GM23338 (cell line): ENCODE measurements around the gene DCLRE1B. TPM values are rescaled to one million over a fixed set of nuclear protein-coding genes. Genes with fewer than 3 reads are reported as not detected.

Experiments
- ATAC-seq: fragments of 200-7000 bp; cut with Tn5 transposase; 3 replicates; pipeline ENCODE4 v1.9.1; 2020
- DNase-seq: peaks from one replicate; pipeline ENCODE4 v3.0.0-alpha.2; 2015; ENCODE audit warnings: low spot score
- H2AFZ ChIP-seq: fragments of 200-600 bp; sonication (generic); 2 replicates; pipeline ENCODE4 v1.8.0; 2016; ENCODE audit warnings: antibody characterized with exemption, mild to moderate bottlenecking, moderate library complexity
- H3F3A ChIP-seq: fragments of 200-600 bp; sonication (generic); replicated peaks from 2 replicates; pipeline ENCODE4 v1.8.0; 2017; ENCODE audit warnings: antibody characterized with exemption, mixed run types, low read depth
- H3K27ac ChIP-seq: fragments of 200-600 bp; sonication (generic); 2 replicates; pipeline ENCODE4 v1.6.1; 2016; ENCODE audit warnings: low read depth
- H3K27me3 ChIP-seq: fragments of 200-600 bp; sonication (generic); 2 replicates; pipeline ENCODE4 v1.8.0; 2016; ENCODE audit warnings: mild to moderate bottlenecking, mixed run types, moderate library complexity; ENCODE audit not compliant: insufficient read depth
- H3K36me3 ChIP-seq: fragments of 200-600 bp; sonication (generic); 2 replicates; pipeline ENCODE4 v1.8.0; 2016; ENCODE audit warnings: mild to moderate bottlenecking; ENCODE audit not compliant: insufficient read depth
- H3K4me1 ChIP-seq: fragments of 200-600 bp; sonication (generic); 2 replicates; pipeline ENCODE4 v1.8.0; 2016; ENCODE audit warnings: mild to moderate bottlenecking, moderate library complexity; ENCODE audit not compliant: insufficient read depth
- H3K4me2 ChIP-seq: fragments of 200-600 bp; sonication (generic); 2 replicates; pipeline ENCODE4 v1.7.1; 2017; ENCODE audit warnings: mixed run types
- H3K4me3 ChIP-seq: fragments of 200-600 bp; sonication (generic); 2 replicates; pipeline ENCODE4 v1.6.1; 2016; ENCODE audit warnings: mixed run types
- H3K79me2 ChIP-seq: fragments of 200-600 bp; sonication (generic); replicated peaks from 2 replicates; pipeline ENCODE4 v1.8.0; 2017; ENCODE audit warnings: mild to moderate bottlenecking; ENCODE audit not compliant: insufficient read depth
- H3K9me2 ChIP-seq: fragments of 200-600 bp; sonication (generic); 2 replicates; pipeline ENCODE4 v1.8.0; 2017; ENCODE audit not compliant: insufficient read depth
- H4K20me1 ChIP-seq: fragments of 200-600 bp; sonication (generic); replicated peaks from 2 replicates; pipeline ENCODE4 v1.8.0; 2017; ENCODE audit warnings: mild to moderate bottlenecking; ENCODE audit not compliant: insufficient read depth
- H3K27ac Mint-ChIP-seq: 2 replicates; pipeline ENCODE4 v1.8.0; 2020; ENCODE audit warnings: inconsistent platforms, mild to moderate bottlenecking, moderate library complexity, mixed read lengths
- H3K27me3 Mint-ChIP-seq: 3 replicates; pipeline ENCODE4 v1.8.0; 2022; ENCODE audit warnings: low read depth, mild to moderate bottlenecking, moderate library complexity, mixed read lengths, inconsistent platforms; ENCODE audit not compliant: insufficient read depth, poor library complexity
- H3K36me3 Mint-ChIP-seq: 3 replicates; pipeline ENCODE4 v1.8.0; 2021; ENCODE audit warnings: low read depth, mild to moderate bottlenecking, inconsistent platforms, moderate library complexity, mixed read lengths
- H3K4me1 Mint-ChIP-seq: 3 replicates; pipeline ENCODE4 v1.8.0; 2020; ENCODE audit warnings: mild to moderate bottlenecking, inconsistent platforms, mixed read lengths
- H3K4me3 Mint-ChIP-seq: 3 replicates; pipeline ENCODE4 v1.8.0; 2021; ENCODE audit warnings: moderate library complexity, mild to moderate bottlenecking, inconsistent platforms, mixed read lengths
- H3K9me3 Mint-ChIP-seq: 3 replicates; pipeline ENCODE4 v1.8.0; 2020; ENCODE audit warnings: moderate library complexity, mild to moderate bottlenecking, inconsistent platforms, mixed read lengths
- CREB1 ChIP-seq: fragments of 250-450 bp; sonication (Bioruptor Pico); IDR thresholded peaks from 2 replicates; pipeline ENCODE4 v1.5.0; 2020; ENCODE audit warnings: low read depth, mild to moderate bottlenecking, moderate library complexity
- EZH2 ChIP-seq: fragments of 200-600 bp; sonication (generic); IDR thresholded peaks from one replicate; pipeline ENCODE4 v1.8.0; 2017; ENCODE audit warnings: antibody characterized with exemption, mild to moderate bottlenecking, low read depth; ENCODE audit not compliant: unreplicated experiment
- EZH2phosphoT487 ChIP-seq: fragments of 200-600 bp; sonication (generic); IDR thresholded peaks from one replicate; pipeline ENCODE4 v1.8.1; 2018; ENCODE audit warnings: antibody characterized with exemption; ENCODE audit not compliant: unreplicated experiment
- JUNB ChIP-seq: IDR thresholded peaks from one replicate; pipeline ENCODE4 v1.6.1; 2016; ENCODE audit warnings: antibody characterized with exemption; ENCODE audit not compliant: unreplicated experiment
- NANOG ChIP-seq: IDR thresholded peaks from 2 replicates; pipeline ENCODE4 v1.6.1; 2016; ENCODE audit warnings: antibody characterized with exemption, borderline replicate concordance
- POLR2AphosphoS5 ChIP-seq: IDR thresholded peaks from 2 replicates; pipeline ENCODE4 v1.6.1; 2016; ENCODE audit warnings: antibody characterized with exemption, low read depth
- STAT1 ChIP-seq: IDR thresholded peaks from one replicate; pipeline ENCODE4 v1.6.1; 2016; ENCODE audit warnings: antibody characterized with exemption; ENCODE audit not compliant: unreplicated experiment
- ZNF114 ChIP-seq: fragments of 250-450 bp; sonication (Bioruptor Pico); IDR thresholded peaks from 2 replicates; pipeline ENCODE4 v1.5.0; 2020; ENCODE audit warnings: mild to moderate bottlenecking, moderate library complexity
- ZNF331 ChIP-seq: fragments of 250-450 bp; sonication (Bioruptor Pico); IDR thresholded peaks from 2 replicates; pipeline ENCODE4 v1.5.0; 2020; ENCODE audit warnings: low read depth, mild to moderate bottlenecking, moderate library complexity
- polyA plus RNA-seq: library from polyadenylated mRNA; unstranded; fragments of >200 nt; fragmentation: Nextera tagmentation; extraction: Ambion mirVana; gene quantifications from 2 replicates; pipeline ENCODE4 v1.2.1, GENCODE V29; 2016
- total RNA-seq: library from RNA; depleted of rRNA; stranded (reverse); fragments of >200 nt; shearing (Covaris generic); gene quantifications from 2 replicates; pipeline ENCODE4 v1.2.3, GENCODE V29; 2014
- TF ChIP-seq, protein P1 (sequence below): IDR thresholded peaks from 2 replicates; pipeline ENCODE4 v1.6.1; 2016; ENCODE audit warnings: antibody characterized with exemption
- TF ChIP-seq, protein P2 (sequence below), 2 experiments: fragments of 200-600 bp in 1 of 2; sonication (generic) in 1 of 2; conservative IDR thresholded peaks; 2 replicates each; pipeline versions ENCODE4 v1.5.1 to v1.6.1; 2016 to 2017; ENCODE audit warnings: antibody characterized with exemption in 2 of 2, low read depth in 2 of 2, mild to moderate bottlenecking in 2 of 2, moderate library complexity in 1 of 2
- TF ChIP-seq, protein P3 (sequence below): IDR thresholded peaks from one replicate; pipeline ENCODE4 v1.6.1; 2018; ENCODE audit warnings: antibody characterized with exemption; ENCODE audit not compliant: unreplicated experiment
- TF ChIP-seq, protein P4 (sequence below): fragments of 250-450 bp; sonication (Bioruptor Pico); IDR thresholded peaks from 2 replicates; pipeline ENCODE4 v1.5.0; 2020; ENCODE audit warnings: mild to moderate bottlenecking, moderate library complexity

Gene DCLRE1B
- total and polyA plus RNA-seq, 2 experiments from 2014 or later: 6.3 to 9.7 TPM

DNA sequence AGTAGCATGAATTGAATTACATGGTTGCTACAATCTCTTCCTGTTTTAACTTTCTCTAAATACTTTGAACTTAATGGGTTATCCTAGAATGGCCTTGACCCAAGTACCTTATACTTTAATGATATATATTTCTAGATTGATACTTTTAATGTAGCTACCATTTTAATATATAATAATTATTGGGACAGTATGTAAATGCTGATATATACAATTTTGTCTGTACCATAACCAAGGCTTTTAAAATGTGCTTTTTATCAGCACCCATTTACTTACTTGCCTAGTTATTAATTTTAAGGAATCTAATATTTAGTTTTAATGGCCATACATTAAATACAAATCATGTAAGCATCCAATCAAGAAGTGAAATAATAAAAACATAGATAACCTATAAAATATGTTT is 37.4 kb downstream of the DCLRE1B start:
- DNase-seq (no peak), ATAC-seq (no peak)
- Histone ChIP-seq H3K79me2 (peaks cover 67% of the 10 kb centered on the region), H3K36me3 (no peaks in the 10 kb centered on the region; the same call in 1 of the 2 replicates), H2AFZ (no peak overlapping the region), H3K4me3 (no peak overlapping the region), H3K4me2 (no peak overlapping the region), H3K4me1 (0 out of 2 replicates have a peak, but pooled peaks cover under 1% of the 10 kb centered on the region), H3K9me2 (no peaks in the 10 kb centered on the region), H4K20me1 (peaks cover 16% of the 10 kb centered on the region), H3K27me3 (no peaks in the 10 kb centered on the region), H3F3A (no peaks in the 10 kb centered on the region), H3K27ac (no peak overlapping the region)
- H3K36me3 Mint-ChIP-seq: peaks cover 23% of the 10 kb centered on the region; the same call in 2 of the 3 replicates
- TF ChIP-seq ZNF331 (CRISPR knock-in tag) (no peak), JUNB (no peak), ZNF114 (CRISPR knock-in tag) (no peak), EZH2phosphoT487 (no peak), EZH2 (no peak), CREB1 (CRISPR knock-in tag) (no peak), STAT1 (no peak), POLR2AphosphoS5 (no peak), NANOG (no peak)
- TF ChIP-seq, protein P1, sequence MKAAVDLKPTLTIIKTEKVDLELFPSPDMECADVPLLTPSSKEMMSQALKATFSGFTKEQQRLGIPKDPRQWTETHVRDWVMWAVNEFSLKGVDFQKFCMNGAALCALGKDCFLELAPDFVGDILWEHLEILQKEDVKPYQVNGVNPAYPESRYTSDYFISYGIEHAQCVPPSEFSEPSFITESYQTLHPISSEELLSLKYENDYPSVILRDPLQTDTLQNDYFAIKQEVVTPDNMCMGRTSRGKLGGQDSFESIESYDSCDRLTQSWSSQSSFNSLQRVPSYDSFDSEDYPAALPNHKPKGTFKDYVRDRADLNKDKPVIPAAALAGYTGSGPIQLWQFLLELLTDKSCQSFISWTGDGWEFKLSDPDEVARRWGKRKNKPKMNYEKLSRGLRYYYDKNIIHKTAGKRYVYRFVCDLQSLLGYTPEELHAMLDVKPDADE: no peak
- TF ChIP-seq, protein P2, sequence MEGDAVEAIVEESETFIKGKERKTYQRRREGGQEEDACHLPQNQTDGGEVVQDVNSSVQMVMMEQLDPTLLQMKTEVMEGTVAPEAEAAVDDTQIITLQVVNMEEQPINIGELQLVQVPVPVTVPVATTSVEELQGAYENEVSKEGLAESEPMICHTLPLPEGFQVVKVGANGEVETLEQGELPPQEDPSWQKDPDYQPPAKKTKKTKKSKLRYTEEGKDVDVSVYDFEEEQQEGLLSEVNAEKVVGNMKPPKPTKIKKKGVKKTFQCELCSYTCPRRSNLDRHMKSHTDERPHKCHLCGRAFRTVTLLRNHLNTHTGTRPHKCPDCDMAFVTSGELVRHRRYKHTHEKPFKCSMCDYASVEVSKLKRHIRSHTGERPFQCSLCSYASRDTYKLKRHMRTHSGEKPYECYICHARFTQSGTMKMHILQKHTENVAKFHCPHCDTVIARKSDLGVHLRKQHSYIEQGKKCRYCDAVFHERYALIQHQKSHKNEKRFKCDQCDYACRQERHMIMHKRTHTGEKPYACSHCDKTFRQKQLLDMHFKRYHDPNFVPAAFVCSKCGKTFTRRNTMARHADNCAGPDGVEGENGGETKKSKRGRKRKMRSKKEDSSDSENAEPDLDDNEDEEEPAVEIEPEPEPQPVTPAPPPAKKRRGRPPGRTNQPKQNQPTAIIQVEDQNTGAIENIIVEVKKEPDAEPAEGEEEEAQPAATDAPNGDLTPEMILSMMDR (conservative IDR thresholded peaks at IDR 0.05; ENCODE audit: low read depth in 2 of 2): no peak
- TF ChIP-seq, protein P3, sequence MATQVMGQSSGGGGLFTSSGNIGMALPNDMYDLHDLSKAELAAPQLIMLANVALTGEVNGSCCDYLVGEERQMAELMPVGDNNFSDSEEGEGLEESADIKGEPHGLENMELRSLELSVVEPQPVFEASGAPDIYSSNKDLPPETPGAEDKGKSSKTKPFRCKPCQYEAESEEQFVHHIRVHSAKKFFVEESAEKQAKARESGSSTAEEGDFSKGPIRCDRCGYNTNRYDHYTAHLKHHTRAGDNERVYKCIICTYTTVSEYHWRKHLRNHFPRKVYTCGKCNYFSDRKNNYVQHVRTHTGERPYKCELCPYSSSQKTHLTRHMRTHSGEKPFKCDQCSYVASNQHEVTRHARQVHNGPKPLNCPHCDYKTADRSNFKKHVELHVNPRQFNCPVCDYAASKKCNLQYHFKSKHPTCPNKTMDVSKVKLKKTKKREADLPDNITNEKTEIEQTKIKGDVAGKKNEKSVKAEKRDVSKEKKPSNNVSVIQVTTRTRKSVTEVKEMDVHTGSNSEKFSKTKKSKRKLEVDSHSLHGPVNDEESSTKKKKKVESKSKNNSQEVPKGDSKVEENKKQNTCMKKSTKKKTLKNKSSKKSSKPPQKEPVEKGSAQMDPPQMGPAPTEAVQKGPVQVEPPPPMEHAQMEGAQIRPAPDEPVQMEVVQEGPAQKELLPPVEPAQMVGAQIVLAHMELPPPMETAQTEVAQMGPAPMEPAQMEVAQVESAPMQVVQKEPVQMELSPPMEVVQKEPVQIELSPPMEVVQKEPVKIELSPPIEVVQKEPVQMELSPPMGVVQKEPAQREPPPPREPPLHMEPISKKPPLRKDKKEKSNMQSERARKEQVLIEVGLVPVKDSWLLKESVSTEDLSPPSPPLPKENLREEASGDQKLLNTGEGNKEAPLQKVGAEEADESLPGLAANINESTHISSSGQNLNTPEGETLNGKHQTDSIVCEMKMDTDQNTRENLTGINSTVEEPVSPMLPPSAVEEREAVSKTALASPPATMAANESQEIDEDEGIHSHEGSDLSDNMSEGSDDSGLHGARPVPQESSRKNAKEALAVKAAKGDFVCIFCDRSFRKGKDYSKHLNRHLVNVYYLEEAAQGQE: no peak
- TF ChIP-seq, protein P4, sequence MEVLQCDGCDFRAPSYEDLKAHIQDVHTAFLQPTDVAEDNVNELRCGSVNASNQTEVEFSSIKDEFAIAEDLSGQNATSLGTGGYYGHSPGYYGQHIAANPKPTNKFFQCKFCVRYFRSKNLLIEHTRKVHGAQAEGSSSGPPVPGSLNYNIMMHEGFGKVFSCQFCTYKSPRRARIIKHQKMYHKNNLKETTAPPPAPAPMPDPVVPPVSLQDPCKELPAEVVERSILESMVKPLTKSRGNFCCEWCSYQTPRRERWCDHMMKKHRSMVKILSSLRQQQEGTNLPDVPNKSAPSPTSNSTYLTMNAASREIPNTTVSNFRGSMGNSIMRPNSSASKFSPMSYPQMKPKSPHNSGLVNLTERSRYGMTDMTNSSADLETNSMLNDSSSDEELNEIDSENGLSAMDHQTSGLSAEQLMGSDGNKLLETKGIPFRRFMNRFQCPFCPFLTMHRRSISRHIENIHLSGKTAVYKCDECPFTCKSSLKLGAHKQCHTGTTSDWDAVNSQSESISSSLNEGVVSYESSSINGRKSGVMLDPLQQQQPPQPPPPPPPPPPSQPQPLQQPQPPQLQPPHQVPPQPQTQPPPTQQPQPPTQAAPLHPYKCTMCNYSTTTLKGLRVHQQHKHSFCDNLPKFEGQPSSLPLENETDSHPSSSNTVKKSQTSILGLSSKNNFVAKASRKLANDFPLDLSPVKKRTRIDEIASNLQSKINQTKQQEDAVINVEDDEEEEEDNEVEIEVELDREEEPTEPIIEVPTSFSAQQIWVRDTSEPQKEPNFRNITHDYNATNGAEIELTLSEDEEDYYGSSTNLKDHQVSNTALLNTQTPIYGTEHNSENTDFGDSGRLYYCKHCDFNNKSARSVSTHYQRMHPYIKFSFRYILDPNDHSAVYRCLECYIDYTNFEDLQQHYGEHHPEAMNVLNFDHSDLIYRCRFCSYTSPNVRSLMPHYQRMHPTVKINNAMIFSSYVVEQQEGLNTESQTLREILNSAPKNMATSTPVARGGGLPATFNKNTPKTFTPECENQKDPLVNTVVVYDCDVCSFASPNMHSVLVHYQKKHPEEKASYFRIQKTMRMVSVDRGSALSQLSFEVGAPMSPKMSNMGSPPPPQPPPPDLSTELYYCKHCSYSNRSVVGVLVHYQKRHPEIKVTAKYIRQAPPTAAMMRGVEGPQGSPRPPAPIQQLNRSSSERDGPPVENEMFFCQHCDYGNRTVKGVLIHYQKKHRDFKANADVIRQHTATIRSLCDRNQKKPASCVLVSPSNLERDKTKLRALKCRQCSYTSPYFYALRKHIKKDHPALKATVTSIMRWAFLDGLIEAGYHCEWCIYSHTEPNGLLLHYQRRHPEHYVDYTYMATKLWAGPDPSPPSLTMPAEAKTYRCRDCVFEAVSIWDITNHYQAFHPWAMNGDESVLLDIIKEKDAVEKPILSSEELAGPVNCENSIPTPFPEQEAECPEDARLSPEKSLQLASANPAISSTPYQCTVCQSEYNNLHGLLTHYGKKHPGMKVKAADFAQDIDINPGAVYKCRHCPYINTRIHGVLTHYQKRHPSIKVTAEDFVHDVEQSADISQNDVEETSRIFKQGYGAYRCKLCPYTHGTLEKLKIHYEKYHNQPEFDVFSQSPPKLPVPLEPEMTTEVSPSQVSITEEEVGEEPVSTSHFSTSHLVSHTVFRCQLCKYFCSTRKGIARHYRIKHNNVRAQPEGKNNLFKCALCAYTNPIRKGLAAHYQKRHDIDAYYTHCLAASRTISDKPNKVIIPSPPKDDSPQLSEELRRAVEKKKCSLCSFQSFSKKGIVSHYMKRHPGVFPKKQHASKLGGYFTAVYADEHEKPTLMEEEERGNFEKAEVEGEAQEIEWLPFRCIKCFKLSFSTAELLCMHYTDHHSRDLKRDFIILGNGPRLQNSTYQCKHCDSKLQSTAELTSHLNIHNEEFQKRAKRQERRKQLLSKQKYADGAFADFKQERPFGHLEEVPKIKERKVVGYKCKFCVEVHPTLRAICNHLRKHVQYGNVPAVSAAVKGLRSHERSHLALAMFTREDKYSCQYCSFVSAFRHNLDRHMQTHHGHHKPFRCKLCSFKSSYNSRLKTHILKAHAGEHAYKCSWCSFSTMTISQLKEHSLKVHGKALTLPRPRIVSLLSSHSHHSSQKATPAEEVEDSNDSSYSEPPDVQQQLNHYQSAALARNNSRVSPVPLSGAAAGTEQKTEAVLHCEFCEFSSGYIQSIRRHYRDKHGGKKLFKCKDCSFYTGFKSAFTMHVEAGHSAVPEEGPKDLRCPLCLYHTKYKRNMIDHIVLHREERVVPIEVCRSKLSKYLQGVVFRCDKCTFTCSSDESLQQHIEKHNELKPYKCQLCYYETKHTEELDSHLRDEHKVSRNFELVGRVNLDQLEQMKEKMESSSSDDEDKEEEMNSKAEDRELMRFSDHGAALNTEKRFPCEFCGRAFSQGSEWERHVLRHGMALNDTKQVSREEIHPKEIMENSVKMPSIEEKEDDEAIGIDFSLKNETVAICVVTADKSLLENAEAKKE (CRISPR knock-in tag): no peak
- H3K27ac Mint-ChIP-seq: no peak overlapping the region
- H3K9me3 Mint-ChIP-seq: no peaks in the 10 kb centered on the region
- peaks cover 20% of the 10 kb centered on the region for H3K4me1 Mint-ChIP-seq
- no peak overlapping the region for H3K4me3 Mint-ChIP-seq
- no peaks in the 10 kb centered on the region for H3K27me3 Mint-ChIP-seq
